HEK293T (cell line): ENCODE results near the gene WDFY1.

Experiments
- ELF4 ChIP-seq: fragments of 450-650 bp; IDR thresholded peaks from 2 replicates; pipeline ENCODE4 v1.6.1; 2017; ENCODE audit warnings: antibody characterized with exemption
- FOXK2 ChIP-seq: fragments of 450-650 bp; IDR thresholded peaks from 2 replicates; pipeline ENCODE4 v1.6.1; 2016; ENCODE audit warnings: mild to moderate bottlenecking
- FOXM1 ChIP-seq: fragments of 450-650 bp; IDR thresholded peaks from 2 replicates; pipeline ENCODE4 v1.6.1; 2017; ENCODE audit warnings: mild to moderate bottlenecking, borderline replicate concordance
- HDGF ChIP-seq: fragments of 450-650 bp; IDR thresholded peaks from 2 replicates; pipeline ENCODE4 v1.6.1; 2017; ENCODE audit warnings: antibody characterized with exemption, borderline replicate concordance
- LEF1 ChIP-seq: fragments of 450-650 bp; IDR thresholded peaks from 2 replicates; pipeline ENCODE4 v1.6.1; 2017; ENCODE audit warnings: mild to moderate bottlenecking, borderline replicate concordance
- NFRKB ChIP-seq: fragments of 450-650 bp; IDR thresholded peaks from 2 replicates; pipeline ENCODE4 v1.6.1; 2016; ENCODE audit warnings: mild to moderate bottlenecking, moderate library complexity
- TARDBP ChIP-seq: fragments of 450-650 bp; IDR thresholded peaks from 2 replicates; pipeline ENCODE4 v1.6.1; 2016
- ZNF384 ChIP-seq: fragments of 450-650 bp; IDR thresholded peaks from 2 replicates; pipeline ENCODE4 v1.6.1; 2016

- TF ChIP-seq LEF1, result no peak
- TF ChIP-seq FOXM1, result no peak
- no peak for TF ChIP-seq ZNF384
- TF ChIP-seq ELF4, result no peak
- TF ChIP-seq FOXK2, result no peak
- TF ChIP-seq NFRKB, result no peak
- TF ChIP-seq HDGF, result no peak
- TF ChIP-seq TARDBP, result no peak
Measured at GRCh38 chr2:223846515-223846914, 98.6 kb downstream of the WDFY1 start.
